Peyer's patch (tissue), 4 donors: ENCODE measurements around the gene FAU. TPM values are rescaled to one million over a fixed set of nuclear protein-coding genes. Genes with fewer than 3 reads are reported as not detected.

Source experiments
- DNase-seq, 3 donors: peaks; one replicate each; pipeline ENCODE4 v3.0.0-alpha.2; 2017 to 2019
- H3K27ac ChIP-seq, 4 donors: fragments of 200-600 bp; sonication (generic); one replicate each; pipeline ENCODE4 v1.5.1; 2016 to 2019
- H3K27me3 ChIP-seq, 2 donors: fragments of 200-600 bp; sonication (generic); one replicate each; pipeline ENCODE4 v1.5.1; 2019
- H3K36me3 ChIP-seq, 3 donors: fragments of 200-600 bp; sonication (generic); one replicate each; pipeline ENCODE4 v1.5.1; 2016 to 2019
- H3K4me1 ChIP-seq, 4 donors: fragments of 200-600 bp; sonication (generic); one replicate each; pipeline ENCODE4 v1.5.1; 2016 to 2019
- H3K4me3 ChIP-seq, 4 donors: fragments of 200-600 bp; sonication (generic); 1 replicate in 3 of 4; 2 replicates in 1 of 4; pipeline ENCODE4 v1.5.1; 2016 to 2019; ENCODE audit warnings: mild to moderate bottlenecking in 1 of 4
- H3K9me3 ChIP-seq, 4 donors: fragments of 200-600 bp; sonication (generic); one replicate each; pipeline ENCODE4 v1.5.1; 2016 to 2019; ENCODE audit warnings: mild to moderate bottlenecking in 1 of 4
- CTCF ChIP-seq, 6 experiments: fragments of 450-650 bp in 4 of 6; fragments of 200-600 bp in 2 of 6; sonication (generic) in 1 of 6; IDR thresholded peaks; one replicate each; pipeline ENCODE4 v1.5.1; 2017 to 2019; ENCODE audit warnings: antibody characterized with exemption in 6 of 6, mild to moderate bottlenecking in 3 of 6, moderate library complexity in 1 of 6
- POLR2A ChIP-seq, 2 donors: fragments of 450-650 bp; IDR thresholded peaks; one replicate each; pipeline ENCODE4 v1.5.1; 2017; ENCODE audit warnings: antibody characterized with exemption in 2 of 2, mild to moderate bottlenecking in 2 of 2, moderate library complexity in 2 of 2
- total RNA-seq, 4 donors: library from RNA; depleted of rRNA; stranded (reverse); fragments of >200 nt; gene quantifications; one replicate each; pipeline ENCODE4 v1.1.0, GENCODE V29; 2016

The FAU gene
- total RNA-seq, 4 donors from 2014 or later, result 412 to 714 (median 579) TPM

GRCh38 chr11:65147352-65148075, 25.6 kb upstream of the FAU start:
- H3K36me3 ChIP-seq, result no peaks in the 10 kb centered on the region
- no peak for DNase-seq
- no peak overlapping the region for H3K27ac ChIP-seq
- H3K4me3 ChIP-seq, result no peak overlapping the region
- no peaks in the 10 kb centered on the region for H3K9me3 ChIP-seq
- no peak for TF ChIP-seq POLR2A (IDR thresholded peaks at IDR 0.05)
- TF ChIP-seq CTCF (IDR thresholded peaks at IDR 0.05), result no peak
- no peaks in the 10 kb centered on the region for H3K27me3 ChIP-seq
- peaks cover 0 to 10% (median 0%) of the 10 kb centered on the region in 4 donors for H3K4me1 ChIP-seq

GRCh38 chr11:65141896-65142494, 20.1 kb upstream of the FAU start:
- Histone ChIP-seq H3K27me3 (no peaks in the 10 kb centered on the region), H3K27ac (no peak overlapping the region), H3K9me3 (no peaks in the 10 kb centered on the region), H3K4me3 (no peak overlapping the region), H3K4me1 (no peaks in the 10 kb centered on the region), H3K36me3 (no peaks in the 10 kb centered on the region)
- no peak for TF ChIP-seq POLR2A (IDR thresholded peaks at IDR 0.05)
- no peak for TF ChIP-seq CTCF (IDR thresholded peaks at IDR 0.05)
- DNase-seq, result no peak

GRCh38 chr11:65136515-65137096, 14.7 kb upstream of the FAU start:
- TF ChIP-seq CTCF (IDR thresholded peaks at IDR 0.05) (no peak), POLR2A (IDR thresholded peaks at IDR 0.05) (no peak)
- DNase-seq, result no peak
- peak overlapping the region in 1 of 4 donors; percentile 96 for H3K27ac ChIP-seq
- no peaks in the 10 kb centered on the region for H3K27me3 ChIP-seq
- peaks cover 0 to 13% (median 0%) of the 10 kb centered on the region in 3 donors for H3K36me3 ChIP-seq
- H3K9me3 ChIP-seq, result no peaks in the 10 kb centered on the region
- H3K4me3 ChIP-seq, result no peak overlapping the region
- peaks cover 0 to 30% (median 4%) of the 10 kb centered on the region in 4 donors for H3K4me1 ChIP-seq

- peak overlapping the region in 3 of 4 donors; percentile 81 to 96 (median 88) for H3K4me3 ChIP-seq
- peaks cover 0 to 22% (median 0%) of the 10 kb centered on the region in 3 donors for H3K36me3 ChIP-seq
- TF ChIP-seq CTCF (IDR thresholded peaks at IDR 0.05), result no peak
- no peak for TF ChIP-seq POLR2A (IDR thresholded peaks at IDR 0.05)
- H3K27ac ChIP-seq, result peak overlapping the region; percentile 96 to 99 (median 98)
- H3K9me3 ChIP-seq, result no peaks in the 10 kb centered on the region
- peak in 1 of 3 donors; percentile 48 for DNase-seq
- no peaks in the 10 kb centered on the region for H3K27me3 ChIP-seq
- peaks cover 0 to 30% (median 8%) of the 10 kb centered on the region in 4 donors for H3K4me1 ChIP-seq
These were observed 13.8 kb upstream of the FAU start for GRCh38 chr11:65135633-65136145.

GRCh38 chr11:65134952-65135632, 13.2 kb upstream of the FAU start:
- peak overlapping the region; percentile 81 to 96 (median 86) for H3K4me3 ChIP-seq
- peak; percentile 89 to 96 (median 95) for DNase-seq
- peaks cover 0 to 30% (median 11%) of the 10 kb centered on the region in 4 donors for H3K4me1 ChIP-seq
- H3K36me3 ChIP-seq, result peaks cover 0 to 28% (median 0%) of the 10 kb centered on the region in 3 donors
- TF ChIP-seq POLR2A (IDR thresholded peaks at IDR 0.05) (peak; percentile 81 to 91), CTCF (IDR thresholded peaks at IDR 0.05) (peak in 1 of 6 experiments; percentile 4)
- H3K27me3 ChIP-seq, result no peaks in the 10 kb centered on the region
- peak overlapping the region; percentile 96 to 99 (median 98) for H3K27ac ChIP-seq
- H3K9me3 ChIP-seq, result no peaks in the 10 kb centered on the region
